SIG-M5 (cell line): Measurements from ENCODE around the gene RNF123.

Experiments
- DNase-seq: peaks from one replicate; lab custom pipeline; 2025; lab: John Stamatoyannopoulos, UW

RNF123 gene

GRCh38 chr3:49658711-49659110, 30.6 kb upstream of the RNF123 start:
- DNase-seq, result no peak

- no peak for DNase-seq
Measured at GRCh38 chr3:49659756-49660155, 29.6 kb upstream of the RNF123 start.

- no peak for DNase-seq
Measured at GRCh38 chr3:49661281-49661680, 28.1 kb upstream of the RNF123 start.

GRCh38 chr3:49662021-49662420, 27.3 kb upstream of the RNF123 start:
- DNase-seq, result no peak

- no peak for DNase-seq
Measured at GRCh38 chr3:49662720-49663413, 26.5 kb upstream of the RNF123 start.

GRCh38 chr3:49663831-49664230, 25.5 kb upstream of the RNF123 start:
- DNase-seq, result no peak

GRCh38 chr3:49664300-49664699, 25.1 kb upstream of the RNF123 start:
- DNase-seq, result no peak

- DNase-seq, result no peak
Measured at GRCh38 chr3:49665822-49666519, 23.4 kb upstream of the RNF123 start.

GRCh38 chr3:49666592-49666991, 22.8 kb upstream of the RNF123 start:
- DNase-seq, result no peak

GRCh38 chr3:49667701-49668413, 21.5 kb upstream of the RNF123 start:
- DNase-seq, result no peak

- no peak for DNase-seq
Measured at GRCh38 chr3:49668414-49668797, 21.0 kb upstream of the RNF123 start.

- DNase-seq, result no peak
Measured at GRCh38 chr3:49668861-49669260, 20.5 kb upstream of the RNF123 start.

- DNase-seq, result no peak
Measured at GRCh38 chr3:49669352-49669751, 20.0 kb upstream of the RNF123 start.

- DNase-seq, result no peak
Measured at GRCh38 chr3:49670940-49671290, 18.4 kb upstream of the RNF123 start.

- no peak for DNase-seq
Measured at GRCh38 chr3:49671291-49672288, 17.8 kb upstream of the RNF123 start.

GRCh38 chr3:49673121-49673714, 16.1 kb upstream of the RNF123 start:
- DNase-seq, result no peak

- DNase-seq, result no peak
Measured at GRCh38 chr3:49673715-49674496, 15.5 kb upstream of the RNF123 start, which contains the start of gene APEH. APEH (plus strand) TSS chr3:49674351; CDS start chr3:49674402, 51 bp downstream.

- DNase-seq, result no peak
Measured at GRCh38 chr3:49674497-49674983, 14.8 kb upstream of the RNF123 start.

GRCh38 chr3:49675912-49676311, 13.4 kb upstream of the RNF123 start:
- DNase-seq, result no peak

- DNase-seq, result no peak
Measured at GRCh38 chr3:49680493-49681231, 8.7 kb upstream of the RNF123 start.
